ENCODE data around the gene HM13. TPM values are rescaled to one million over a fixed set of nuclear protein-coding genes. Genes with fewer than 3 reads are reported as not detected.
A peak's percentile ranks its signal among the peaks of the same experiment; 100 is the strongest.

HM13 gene
- total RNA-seq, 2 experiments from 2014 or later: 51.3 to 148 TPM

DNA sequence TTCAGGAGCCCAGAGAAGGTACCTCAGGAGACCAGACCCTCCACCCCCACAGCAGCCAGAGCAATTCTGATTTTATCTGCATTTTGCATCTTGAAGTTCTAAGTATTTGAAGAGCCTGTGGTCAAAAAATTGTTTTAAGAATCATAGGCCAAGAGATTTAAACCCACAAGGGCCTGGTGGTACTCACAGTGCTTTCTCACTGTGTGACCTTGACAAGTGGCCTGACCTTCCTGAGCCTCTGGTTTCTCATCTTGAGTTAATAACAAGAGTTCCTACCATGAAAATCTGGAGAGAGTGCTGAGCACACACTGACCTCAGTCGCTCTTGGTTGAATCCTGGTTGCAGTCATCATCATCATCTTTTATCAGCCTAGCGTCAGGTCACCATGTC, 45.5 kb downstream of the HM13 start:
- H3K9me3 ChIP-seq (ENCODE audit: low read length): no peaks in the 10 kb centered on the region
- H3K4me3 ChIP-seq (ENCODE audit: low read depth, low read length, poor library complexity, severe bottlenecking): no peak overlapping the region
- intact Hi-C loops (cut with micrococcal nuclease; ENCODE audit: unreplicated experiment): loop anchor here (1.0 kb wide), 1 partner anchor 53 kb away; no protein-coding TSS in a partner anchor
- H3K4me1 ChIP-seq (ENCODE audit: insufficient read depth, low read length, poor library complexity, severe bottlenecking): peaks cover 9% of the 10 kb centered on the region
- H3K36me3 ChIP-seq (ENCODE audit: insufficient read depth, low read length): peaks cover 60% of the 10 kb centered on the region
- H3K27ac ChIP-seq (ENCODE audit: low read depth, low read length, poor library complexity, severe bottlenecking): no peak overlapping the region
- no TSS peak for BruUV-seq (replicated peaks)
- no peaks in the 10 kb centered on the region for H4K20me1 ChIP-seq (ENCODE audit: insufficient read depth, low read length)
- TF ChIP-seq EZH2phosphoT487 (IDR thresholded peaks at IDR 0.05; ENCODE audit: borderline replicate concordance, low read depth, low read length) (no peak), CTCF (conservative IDR thresholded peaks at IDR 0.05; ENCODE audit: low read length) (no peak)
- no peaks in the 10 kb centered on the region for H3K9me2 ChIP-seq (ENCODE audit: insufficient read depth, low read length)
- no peak overlapping the region for H2AFZ ChIP-seq (ENCODE audit: low read length)
- ChIA-PET CTCF (ENCODE audit: unreplicated experiment) (interaction anchor here (0.6 to 1.3 kb wide), 2 partner anchors 10 to 53 kb away, joined by 3 to 13 read pairs; no protein-coding TSS in a partner anchor), POLR2A (no interaction called here)
- H3K79me2 ChIP-seq (ENCODE audit: insufficient read depth, low read depth, low read length): no peaks in the 10 kb centered on the region
- no peak overlapping the region for H3K4me2 ChIP-seq (ENCODE audit: low read length)
- DNase-seq (ENCODE audit: low spot score): no peak

GRCh38 chr20:31560094-31560745, 46.0 kb downstream of the HM13 start:
- Histone ChIP-seq H3K79me2 (ENCODE audit: insufficient read depth, low read depth, low read length) (no peaks in the 10 kb centered on the region), H3K9me3 (ENCODE audit: low read length) (no peaks in the 10 kb centered on the region), H3K27ac (ENCODE audit: low read depth, low read length, poor library complexity, severe bottlenecking) (no peak overlapping the region), H3K9me2 (ENCODE audit: insufficient read depth, low read length) (no peaks in the 10 kb centered on the region), H3K36me3 (ENCODE audit: insufficient read depth, low read length) (peaks cover 55% of the 10 kb centered on the region), H4K20me1 (ENCODE audit: insufficient read depth, low read length) (no peaks in the 10 kb centered on the region), H3K4me1 (ENCODE audit: insufficient read depth, low read length, poor library complexity, severe bottlenecking) (peaks cover 10% of the 10 kb centered on the region), H3K4me2 (ENCODE audit: low read length) (no peak overlapping the region), H3K4me3 (ENCODE audit: low read depth, low read length, poor library complexity, severe bottlenecking) (no peak overlapping the region), H2AFZ (ENCODE audit: low read length) (no peak overlapping the region)
- POLR2A ChIA-PET: no interaction called here
- CTCF ChIA-PET (ENCODE audit: unreplicated experiment): interaction anchor here (0.6 to 1.5 kb wide), 3 partner anchors 10 to 52 kb away, joined by 3 to 13 read pairs (median 4); partner anchors contain the start of gene ID1
- no TSS peak for BruUV-seq (replicated peaks)
- TF ChIP-seq CTCF (conservative IDR thresholded peaks at IDR 0.05; ENCODE audit: low read length): peak; percentile 99
- no peak for TF ChIP-seq EZH2phosphoT487 (IDR thresholded peaks at IDR 0.05; ENCODE audit: borderline replicate concordance, low read depth, low read length)
- intact Hi-C loops (cut with micrococcal nuclease; ENCODE audit: unreplicated experiment): loop anchor here (1.0 kb wide), 1 partner anchor 52 kb away; no protein-coding TSS in a partner anchor
- peak; percentile 75 for DNase-seq (ENCODE audit: low spot score)
